Measurements from ENCODE around the gene RAB3A.

Gene RAB3A

GRCh38 chr19:18221815-18222725, 18.2 kb upstream of the RAB3A start:
- TF ChIP-seq CTCF (IDR thresholded peaks at IDR 0.05): no peak

DNA sequence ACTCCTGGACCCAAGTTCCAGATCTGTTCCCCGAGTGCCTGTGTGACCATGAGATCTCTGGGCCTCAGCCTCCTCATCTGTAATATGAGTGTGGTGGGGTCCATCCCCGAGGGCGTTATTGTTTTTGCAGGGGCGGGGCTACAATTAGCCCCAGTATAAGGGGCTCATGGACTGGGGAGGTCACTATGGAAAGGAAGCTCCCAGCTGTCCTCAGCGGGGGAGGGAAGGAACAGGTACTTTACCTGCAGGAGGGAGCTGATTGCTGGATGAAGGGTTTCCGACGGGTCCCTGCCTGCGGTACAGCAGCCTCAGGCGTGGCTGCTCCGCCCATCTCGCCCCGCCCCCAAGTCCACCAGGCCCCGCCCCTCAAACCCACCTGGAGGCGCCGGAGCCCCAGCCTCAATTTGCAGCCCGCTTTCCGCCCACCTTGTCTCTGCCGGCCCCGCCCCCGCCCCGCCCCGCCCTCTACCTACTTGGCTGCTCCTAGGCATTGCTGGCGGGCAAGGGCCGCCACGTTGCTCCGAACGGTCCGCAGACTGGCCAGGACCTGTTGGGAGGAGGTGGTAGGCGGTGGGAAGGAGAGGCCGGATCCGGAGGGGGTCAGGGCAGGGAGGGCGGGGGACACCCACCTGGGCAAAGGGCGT, 16.9 kb upstream of the RAB3A start:
- TF ChIP-seq CTCF (IDR thresholded peaks at IDR 0.05): no peak

DNA sequence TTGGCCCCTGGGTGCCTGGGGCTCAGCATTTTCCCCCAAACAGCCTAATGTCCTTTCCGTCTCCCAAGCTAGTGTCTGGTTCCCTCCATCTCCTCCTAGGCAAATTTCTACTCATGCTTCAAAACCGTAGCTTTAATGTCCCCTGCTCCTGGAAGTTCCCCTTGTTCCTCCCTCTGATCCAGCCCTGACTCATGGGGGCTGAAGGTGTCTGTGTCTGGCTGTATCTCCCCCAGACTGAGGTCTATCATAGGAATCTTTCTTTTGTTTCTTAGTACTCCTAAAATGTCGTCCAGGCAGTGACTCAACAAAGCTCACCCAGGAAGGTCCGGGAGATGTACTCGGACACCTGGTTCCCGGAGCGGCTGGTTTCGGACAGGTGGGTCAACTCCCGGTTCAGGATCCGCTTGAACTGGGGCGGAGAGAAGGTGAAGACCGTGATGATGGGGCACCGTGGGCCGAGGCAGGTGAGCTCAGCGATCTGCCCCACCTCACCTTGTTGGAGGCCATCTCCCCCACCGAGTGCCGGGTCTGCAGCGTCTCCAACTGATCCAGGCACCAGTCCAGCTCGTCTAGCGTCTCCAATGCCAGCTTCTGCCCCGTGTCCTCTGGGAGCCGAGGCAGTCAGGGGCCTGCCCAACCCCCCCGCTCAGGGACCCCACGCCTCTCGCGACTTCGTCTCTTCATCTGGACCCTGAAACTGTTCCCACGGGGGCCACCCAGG, 16.2 kb upstream of the RAB3A start:
- TF ChIP-seq CTCF (IDR thresholded peaks at IDR 0.05): no peak

DNA sequence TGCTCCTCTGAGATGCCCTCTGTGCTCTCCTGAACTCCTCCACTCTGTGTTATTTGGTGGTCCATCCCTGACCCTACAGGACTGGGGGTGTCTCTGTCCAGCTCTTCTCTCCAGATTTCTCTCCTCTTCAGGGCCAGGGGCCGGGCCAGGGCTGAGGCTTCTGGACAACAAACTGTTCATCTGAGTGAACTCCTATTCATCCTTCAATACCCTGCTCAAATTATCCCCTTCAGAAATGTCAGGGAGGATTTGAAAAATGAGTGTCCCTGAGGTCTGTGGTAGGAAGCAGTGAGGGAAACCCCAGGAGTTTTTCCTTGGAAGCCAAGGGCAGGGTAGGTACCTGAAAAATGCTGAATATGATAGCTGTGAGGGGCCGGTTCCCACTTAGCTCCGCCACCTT, 14.8 kb upstream of the RAB3A start:
- no peak for TF ChIP-seq CTCF (IDR thresholded peaks at IDR 0.05)

GRCh38 chr19:18218159-18218558, 14.3 kb upstream of the RAB3A start:
- TF ChIP-seq CTCF (IDR thresholded peaks at IDR 0.05): no peak

DNA sequence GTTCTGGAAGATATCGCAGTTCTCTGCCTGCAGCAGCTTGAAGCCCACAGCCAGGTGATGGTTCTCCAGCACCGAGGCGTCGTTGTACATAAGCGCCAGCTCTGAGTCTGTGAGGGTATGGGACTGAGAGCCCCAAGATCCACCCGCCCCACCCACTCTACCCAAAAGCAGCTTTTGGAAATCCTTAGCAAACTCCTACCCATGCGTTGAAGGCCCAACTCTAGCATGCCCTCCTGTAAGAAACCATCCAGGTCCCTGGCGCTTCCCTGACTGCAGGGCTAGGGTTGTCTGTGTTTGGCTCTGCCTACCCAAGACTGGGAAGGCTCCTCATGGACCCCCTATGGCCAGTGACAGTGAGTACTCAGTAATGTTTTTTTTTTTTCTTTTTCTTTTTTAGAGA, 12.9 kb upstream of the RAB3A start:
- no peak for TF ChIP-seq CTCF (IDR thresholded peaks at IDR 0.05)

DNA sequence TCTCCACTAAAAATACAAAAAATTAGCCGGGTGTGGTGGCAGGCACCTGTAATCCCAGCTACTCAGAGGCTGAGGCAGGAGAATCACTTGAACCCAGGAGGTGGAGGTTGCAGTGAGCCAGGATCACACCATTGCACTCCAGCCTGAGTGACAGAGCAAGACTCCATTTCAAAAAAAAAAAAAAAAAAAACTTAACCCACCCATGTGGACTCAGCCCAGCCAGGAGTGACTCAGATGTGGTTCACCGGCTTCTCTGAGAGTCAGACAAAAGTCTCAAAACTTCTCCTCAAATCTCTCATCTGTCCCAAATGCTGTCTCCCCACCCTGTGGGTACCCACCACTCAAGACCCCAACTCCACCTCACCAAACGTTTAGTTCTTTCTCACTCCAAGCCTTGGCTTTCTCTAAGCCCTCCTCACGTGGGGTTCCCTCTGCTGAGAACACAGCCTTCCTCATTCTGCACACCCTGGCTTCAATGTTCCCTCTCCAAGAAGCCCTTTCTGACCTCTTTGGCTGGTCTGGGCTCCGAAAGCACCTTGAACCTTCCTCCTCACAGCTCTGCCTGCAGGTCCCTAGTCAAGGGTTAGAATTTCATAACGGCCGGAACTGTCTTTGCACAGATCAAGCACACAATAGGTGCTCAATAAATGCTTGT, 11.1 kb upstream of the RAB3A start:
- no peak for TF ChIP-seq CTCF (IDR thresholded peaks at IDR 0.05)

Data from LNCAP (cell line).